ENCODE measurements around the gene CHMP2B.
"Not testable (repeated sequence)": the region's sequence is repeated elsewhere in the genome, so short reads cannot be mapped to it uniquely, and the experiment has no call there.

CHMP2B gene

DNA sequence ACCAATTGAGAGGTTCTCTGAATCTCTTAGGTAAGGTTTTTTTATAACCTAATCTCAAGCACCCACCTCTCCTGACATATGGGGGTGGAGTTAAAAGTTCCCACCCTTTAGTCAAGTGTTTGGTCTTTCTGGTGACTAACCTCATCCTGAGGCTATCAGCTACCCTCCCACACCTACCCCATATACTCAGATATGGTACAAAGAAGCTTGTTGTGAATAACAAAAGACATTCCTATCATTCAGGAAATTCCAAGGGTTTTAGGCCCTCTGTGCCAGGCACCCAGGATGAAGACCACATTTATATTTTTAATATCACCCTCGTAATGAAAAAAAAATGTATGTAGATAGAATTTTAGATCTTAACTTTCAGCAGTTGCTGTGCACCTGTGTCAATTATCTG lies 9.0 kb downstream of the CHMP2B start:
- no peak for DNase-seq

DNA sequence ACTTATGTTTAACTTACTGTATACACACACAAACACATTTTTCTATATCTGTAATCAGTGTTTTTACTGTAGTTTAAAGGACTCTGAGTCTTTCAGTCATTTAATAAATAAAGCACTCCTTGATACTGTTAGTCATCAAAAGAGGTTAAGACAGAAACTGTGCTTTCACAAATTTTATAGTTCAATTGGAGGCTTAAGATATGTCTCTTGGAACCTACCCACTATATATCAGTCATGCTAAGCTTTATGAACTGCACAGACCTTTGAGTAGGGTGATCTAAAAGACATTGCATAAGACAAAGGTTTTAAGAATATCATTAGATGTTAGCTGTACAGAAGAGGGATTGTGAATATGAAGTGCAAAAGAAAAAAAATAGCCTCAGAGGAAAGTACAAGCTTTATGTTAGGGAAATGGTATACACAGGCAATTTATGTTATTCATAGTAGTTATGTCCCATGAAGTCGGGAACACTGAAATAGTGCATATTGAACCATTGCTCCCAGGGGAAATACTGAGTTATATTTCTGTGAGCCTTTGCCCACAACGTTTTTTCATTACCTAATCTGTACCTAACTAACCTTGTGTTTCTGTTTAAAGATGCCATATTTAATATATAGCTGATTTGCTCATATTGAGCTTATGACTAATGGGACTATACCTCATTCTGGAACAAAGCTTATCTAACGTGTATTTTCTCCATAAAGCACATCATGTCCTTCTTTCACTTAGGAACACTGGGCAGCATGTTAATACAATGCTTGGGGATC lies 19.7 kb downstream of the CHMP2B start:
- DNase-seq: no peak

DNA sequence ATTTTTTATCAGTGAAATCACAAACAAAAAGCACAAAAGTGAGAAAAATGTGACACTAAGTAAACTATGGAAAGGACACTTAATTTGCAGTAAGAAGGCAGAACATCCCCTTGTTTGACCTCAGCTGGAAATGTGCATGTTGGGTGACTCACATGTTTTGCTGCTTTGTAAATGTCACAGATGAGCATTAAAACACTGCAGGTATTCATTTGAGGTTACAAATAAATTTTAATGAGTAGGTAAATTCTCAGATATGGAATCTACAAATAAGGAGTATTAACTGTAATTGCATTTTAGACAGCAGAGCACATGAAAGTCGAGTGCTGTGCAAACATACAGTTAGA lies 20.3 kb downstream of the CHMP2B start:
- no peak for DNase-seq

- not testable (repeated sequence) for DNase-seq
These were observed 21.1 kb downstream of the CHMP2B start for GRCh38 chr3:87248231-87248630.

- no peak for DNase-seq
These were observed 21.7 kb downstream of the CHMP2B start for GRCh38 chr3:87248831-87249230.

DNA sequence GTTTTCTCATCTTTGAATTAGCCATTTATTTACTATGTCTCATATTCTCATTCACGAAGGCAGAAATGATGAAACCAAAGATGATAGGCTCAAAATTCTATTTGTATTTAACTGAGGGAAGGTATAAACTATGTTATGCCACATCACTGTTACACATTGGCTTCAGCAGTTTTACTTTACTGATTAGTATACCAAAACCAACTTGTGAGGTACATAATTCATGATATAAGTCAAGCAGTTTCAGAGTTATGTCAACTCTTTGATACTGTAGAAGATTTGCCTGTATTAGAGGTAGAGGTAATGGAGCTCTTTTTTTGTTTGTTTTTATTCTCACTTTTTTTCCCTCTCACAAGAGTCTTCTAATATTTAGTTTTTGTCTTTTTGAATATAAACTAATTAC lies 22.9 kb downstream of the CHMP2B start:
- no peak for DNase-seq

GRCh38 chr3:87260270-87260669 lies 33.2 kb downstream of the CHMP2B start:
- DNase-seq: peak; percentile 16

DNA sequence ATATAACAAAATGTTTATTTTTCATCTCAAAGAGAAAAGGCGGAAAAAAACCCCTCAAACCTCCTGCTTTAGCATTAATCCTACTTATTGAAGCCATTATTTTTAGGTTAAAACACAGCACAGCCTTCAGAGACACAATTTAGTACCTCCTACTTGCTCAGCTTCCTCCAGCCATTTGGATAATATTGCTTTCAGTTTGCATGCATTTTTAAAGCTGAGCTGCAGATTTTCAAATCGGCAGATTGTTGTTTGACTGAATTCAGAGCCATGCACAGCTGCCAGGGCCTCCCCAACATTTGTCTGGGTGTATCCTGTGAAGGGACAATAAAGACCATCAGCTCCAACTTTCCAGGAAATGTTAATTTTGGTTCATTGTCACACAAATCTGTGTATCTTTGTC lies 34.8 kb downstream of the CHMP2B start:
- no peak for DNase-seq

DNA sequence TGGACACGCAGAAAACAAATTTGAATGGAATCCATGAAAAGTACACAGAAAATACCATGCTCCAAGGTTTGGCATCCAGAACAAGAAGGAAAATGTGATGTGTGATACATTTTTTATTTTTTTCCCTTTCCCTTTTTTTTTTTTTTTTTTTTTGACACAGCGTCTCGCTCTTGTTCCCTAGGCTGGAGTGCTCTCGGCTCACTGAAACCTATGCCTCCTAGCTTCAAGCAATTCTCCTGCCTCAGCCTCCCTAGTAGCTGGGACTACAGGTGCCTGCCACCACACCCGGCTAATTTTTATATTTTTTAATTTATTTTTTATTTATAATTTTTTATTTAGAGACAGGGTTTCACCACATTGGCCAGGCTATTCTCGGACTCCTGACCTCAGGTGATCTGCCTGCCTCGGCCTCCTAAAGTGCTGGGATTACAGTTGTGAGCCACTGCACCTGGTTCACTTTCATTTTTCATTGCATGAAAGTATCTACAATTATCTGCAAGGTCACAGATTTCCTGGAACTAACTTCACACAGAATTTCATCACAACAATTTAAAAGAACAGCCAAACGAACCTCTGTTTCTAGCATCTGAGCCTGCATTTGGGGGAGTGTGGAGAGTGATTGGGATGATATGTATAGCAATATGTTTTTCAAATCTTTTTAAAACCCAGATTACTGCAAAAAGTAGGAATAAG lies 41.0 kb downstream of the CHMP2B start:
- DNase-seq: no peak

DNA sequence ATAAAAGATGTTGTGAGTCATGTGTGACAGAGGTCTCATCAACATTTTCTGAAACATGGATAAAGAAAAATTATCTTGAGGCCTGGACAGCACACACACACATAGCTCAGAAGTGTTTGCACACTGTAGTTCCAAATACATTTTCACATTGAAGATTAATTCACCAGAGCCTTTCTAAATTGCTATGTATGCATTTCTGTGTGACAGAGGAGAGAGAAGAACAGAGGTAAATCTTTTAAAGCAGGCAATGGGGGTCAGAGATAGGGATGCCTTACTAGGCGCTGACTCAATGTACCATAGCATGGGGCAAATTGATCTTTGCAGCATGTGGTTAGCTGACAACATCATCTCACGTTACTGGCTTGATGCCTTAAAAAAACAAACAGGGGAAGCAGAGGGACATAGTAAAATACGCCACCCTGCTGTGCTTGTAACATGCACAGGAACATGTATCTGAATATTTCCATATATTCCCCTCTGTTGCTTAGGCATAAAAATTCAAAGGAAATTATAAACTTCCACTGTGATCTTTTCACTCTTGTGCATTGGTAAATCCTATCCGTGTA lies 41.6 kb downstream of the CHMP2B start:
- DNase-seq: no peak

DNA sequence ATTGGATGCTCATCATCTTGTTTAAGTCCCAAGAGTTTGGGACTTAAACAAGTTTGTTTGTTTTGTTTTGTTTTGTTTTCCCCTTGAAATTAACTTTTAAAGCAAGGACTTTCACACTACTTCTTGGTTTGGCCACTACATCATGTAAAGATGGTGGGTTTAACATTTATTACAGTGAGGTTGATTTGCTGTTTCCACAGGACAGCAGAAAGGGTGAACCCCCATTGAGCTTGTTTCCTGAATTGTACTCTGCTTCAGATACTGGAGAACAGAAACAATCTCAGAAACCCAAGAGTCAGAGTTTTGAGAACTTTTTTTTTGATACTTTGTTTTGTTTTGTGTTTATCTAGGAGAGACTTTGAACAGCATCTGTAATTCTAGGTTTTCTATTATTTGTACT lies 42.6 kb downstream of the CHMP2B start:
- DNase-seq: no peak

GRCh38 chr3:87270908-87271700 lies 44.0 kb downstream of the CHMP2B start:
- DNase-seq: no peak

DNA sequence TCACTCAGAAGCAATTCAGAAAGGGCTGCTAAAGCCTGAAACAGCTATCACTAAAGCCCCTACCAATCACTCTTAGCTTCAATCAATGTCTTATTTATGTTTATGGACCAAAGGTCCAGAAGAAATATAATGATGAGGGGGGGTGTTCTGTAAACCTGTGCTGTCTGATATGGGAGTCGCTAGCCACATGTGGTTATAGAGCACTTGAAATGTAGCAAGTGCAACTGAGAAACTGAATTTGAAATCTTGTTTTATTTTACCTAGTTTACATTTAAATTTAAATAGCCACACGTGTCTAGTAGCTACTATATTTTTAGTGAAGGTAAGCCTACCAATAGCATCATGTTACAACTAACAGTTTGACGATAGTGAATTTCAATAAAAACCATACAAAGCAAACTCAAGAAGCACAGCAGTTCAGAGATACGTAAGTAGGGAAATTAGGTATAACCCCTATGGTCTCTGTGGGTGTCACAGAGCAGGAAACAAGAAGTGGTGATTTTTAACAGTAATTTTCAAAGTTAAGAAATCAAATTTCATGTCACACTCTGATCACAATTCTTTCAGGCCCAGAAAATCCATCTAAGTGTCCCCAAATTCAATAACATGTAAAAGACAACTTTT lies 45.7 kb downstream of the CHMP2B start:
- DNase-seq: no peak

DNA sequence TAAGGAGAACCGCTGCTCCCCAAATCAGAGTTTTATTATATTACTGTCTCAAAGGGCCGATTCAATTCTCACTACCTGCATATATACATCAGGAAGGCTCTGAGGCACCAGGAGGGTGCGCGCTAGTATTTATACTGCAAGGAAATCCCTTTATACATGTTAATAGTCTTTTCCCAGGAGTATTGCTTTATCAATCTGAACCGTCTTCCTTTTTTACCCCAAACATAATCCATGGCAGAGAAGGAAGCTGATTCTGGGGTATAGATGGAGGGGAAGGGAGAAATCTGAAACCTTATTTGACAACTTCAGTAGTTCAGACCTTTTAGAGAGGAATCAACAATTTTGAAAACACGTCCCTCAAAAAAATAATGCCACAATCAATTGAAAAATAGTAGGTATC lies 49.4 kb downstream of the CHMP2B start, which contains the start of gene POU1F1:
Gene POU1F1, minus strand, starts transcription at position 101 of the 400 bp plus-strand sequence. CDS start 122 bp downstream, outside the sequence.
- DNase-seq: no peak

GRCh38 chr3:87287011-87287410 lies 59.9 kb downstream of the CHMP2B start:
- DNase-seq: no peak

DNA sequence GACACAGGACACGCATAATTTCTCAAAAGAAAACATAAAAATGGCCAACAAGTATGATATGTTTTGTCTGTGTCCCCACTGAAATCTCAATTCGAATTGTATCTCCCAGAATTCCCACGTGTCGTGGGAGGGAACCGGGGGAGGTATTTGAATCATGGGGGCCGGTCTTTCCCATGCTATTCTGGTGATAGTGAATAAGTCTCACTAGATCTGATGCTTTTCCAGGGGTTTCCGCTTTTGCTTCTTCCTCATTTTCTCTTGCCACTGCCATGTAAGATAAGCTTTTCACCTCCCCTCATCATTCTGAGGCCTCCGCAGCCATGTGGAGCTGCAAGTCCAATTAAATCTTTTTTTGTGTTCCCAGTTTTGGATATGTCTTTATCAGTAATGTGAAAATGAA lies 61.3 kb downstream of the CHMP2B start:
- DNase-seq: no peak

GRCh38 chr3:87298111-87298718 lies 71.1 kb downstream of the CHMP2B start:
- DNase-seq: peak; percentile 3

GRCh38 chr3:87305031-87305430 lies 77.9 kb downstream of the CHMP2B start:
- not testable (repeated sequence) for DNase-seq
